ENCODE results near the gene GPR148.

GRCh38 chr2:130749078-130749477, 20.2 kb downstream of the GPR148 start:
- TF ChIP-seq POLR2A (IDR thresholded peaks at IDR 0.05), result no peak
- TF ChIP-seq POLR2AphosphoS5 (IDR thresholded peaks at IDR 0.05), result no peak
- TF ChIP-seq, protein P1, sequence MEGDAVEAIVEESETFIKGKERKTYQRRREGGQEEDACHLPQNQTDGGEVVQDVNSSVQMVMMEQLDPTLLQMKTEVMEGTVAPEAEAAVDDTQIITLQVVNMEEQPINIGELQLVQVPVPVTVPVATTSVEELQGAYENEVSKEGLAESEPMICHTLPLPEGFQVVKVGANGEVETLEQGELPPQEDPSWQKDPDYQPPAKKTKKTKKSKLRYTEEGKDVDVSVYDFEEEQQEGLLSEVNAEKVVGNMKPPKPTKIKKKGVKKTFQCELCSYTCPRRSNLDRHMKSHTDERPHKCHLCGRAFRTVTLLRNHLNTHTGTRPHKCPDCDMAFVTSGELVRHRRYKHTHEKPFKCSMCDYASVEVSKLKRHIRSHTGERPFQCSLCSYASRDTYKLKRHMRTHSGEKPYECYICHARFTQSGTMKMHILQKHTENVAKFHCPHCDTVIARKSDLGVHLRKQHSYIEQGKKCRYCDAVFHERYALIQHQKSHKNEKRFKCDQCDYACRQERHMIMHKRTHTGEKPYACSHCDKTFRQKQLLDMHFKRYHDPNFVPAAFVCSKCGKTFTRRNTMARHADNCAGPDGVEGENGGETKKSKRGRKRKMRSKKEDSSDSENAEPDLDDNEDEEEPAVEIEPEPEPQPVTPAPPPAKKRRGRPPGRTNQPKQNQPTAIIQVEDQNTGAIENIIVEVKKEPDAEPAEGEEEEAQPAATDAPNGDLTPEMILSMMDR (IDR thresholded peaks at IDR 0.05), result no peak
